Heart left ventricle (tissue), 13 donors: ENCODE results near the gene LRRC27.

Experiments
- POLR2A ChIP-seq, 2 donors: fragments of 450-650 bp; IDR thresholded peaks; one replicate each; pipeline ENCODE4 v1.6.1; 2017; ENCODE audit warnings: antibody characterized with exemption in 2 of 2, mild to moderate bottlenecking in 2 of 2, moderate library complexity in 2 of 2
- TF ChIP-seq, protein P1 (sequence below), 12 donors: fragments of 200-600 bp; sonication (generic) in 4 of 12; IDR thresholded peaks; one replicate each; pipeline versions ENCODE4 v1.5.0 to v1.8.0; 2018 to 2022; ENCODE audit warnings: antibody characterized with exemption in 12 of 12, mild to moderate bottlenecking in 5 of 12
- donor health status: ischemic (EF 13 %, LVEDD 7.1; RV severe dilation, severe dysfunction).
- donor health status: DM: no; HTN: yes; CAD: no.
- donor health status: DM: no; HTN: no; CAD: no.
- donor health status: ischemic (EF 25% LVEDD 6.9; RV normal size, moderate dysfunction).
- donor health status: ischemic (EF 25% LVEDD 5.7; RV mildly dilated, moderate dysfunction).
- donor health status: ischemic (EF 35%, LVEDD 5.7; RV mildly dilated, moderate dysfunction).
- donor health status: nonischemic (EF 11% LVEDD 7.7; RV severe dilation, severe dysfunction).
- donor health status: DM: yes; HTN: yes; CAD: no.
- donor health status: PGD.
- donor health status: ischemic (EF 29% LVEDD 5.4; RV normal size, mild dysfunction).
- donor health status: nonischemic (EF 23%, LVEDD 6.1; RV moderate dilation, normal function).

DNA sequence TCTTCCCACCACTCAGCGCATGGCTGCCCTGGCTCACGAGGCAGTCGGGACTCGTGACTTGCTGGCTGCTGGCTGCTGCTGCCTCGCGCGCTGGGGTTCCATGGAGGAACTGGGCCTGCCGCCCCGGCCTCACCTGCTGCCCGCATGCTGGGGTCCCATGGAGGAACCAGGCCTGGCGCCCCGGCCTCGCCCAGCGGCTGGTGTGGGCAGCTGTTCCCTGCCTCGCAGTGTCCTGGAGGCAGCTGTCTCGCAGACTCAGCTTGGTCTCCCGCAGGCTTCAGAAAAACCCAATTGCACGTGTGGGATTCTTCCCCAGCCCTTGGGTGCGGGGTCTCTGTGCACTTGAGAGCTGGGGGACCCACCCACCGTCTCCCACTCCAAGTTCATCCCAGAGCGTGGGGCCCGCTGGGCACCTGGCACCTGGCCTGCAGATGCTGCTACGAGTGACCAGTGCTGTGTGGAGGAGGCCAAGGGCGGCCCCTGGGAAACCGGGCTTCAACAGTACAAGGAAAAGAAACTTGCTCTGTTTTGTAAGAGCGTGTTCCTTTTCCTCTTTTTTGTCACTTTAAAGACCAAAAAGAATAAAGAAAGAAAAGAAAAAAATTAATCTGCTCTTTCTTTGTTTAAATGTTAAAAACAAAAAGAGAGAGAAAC, 85.4 kb downstream of the LRRC27 start:
- no peak for TF ChIP-seq POLR2A (IDR thresholded peaks at IDR 0.05)
- TF ChIP-seq, protein P1, sequence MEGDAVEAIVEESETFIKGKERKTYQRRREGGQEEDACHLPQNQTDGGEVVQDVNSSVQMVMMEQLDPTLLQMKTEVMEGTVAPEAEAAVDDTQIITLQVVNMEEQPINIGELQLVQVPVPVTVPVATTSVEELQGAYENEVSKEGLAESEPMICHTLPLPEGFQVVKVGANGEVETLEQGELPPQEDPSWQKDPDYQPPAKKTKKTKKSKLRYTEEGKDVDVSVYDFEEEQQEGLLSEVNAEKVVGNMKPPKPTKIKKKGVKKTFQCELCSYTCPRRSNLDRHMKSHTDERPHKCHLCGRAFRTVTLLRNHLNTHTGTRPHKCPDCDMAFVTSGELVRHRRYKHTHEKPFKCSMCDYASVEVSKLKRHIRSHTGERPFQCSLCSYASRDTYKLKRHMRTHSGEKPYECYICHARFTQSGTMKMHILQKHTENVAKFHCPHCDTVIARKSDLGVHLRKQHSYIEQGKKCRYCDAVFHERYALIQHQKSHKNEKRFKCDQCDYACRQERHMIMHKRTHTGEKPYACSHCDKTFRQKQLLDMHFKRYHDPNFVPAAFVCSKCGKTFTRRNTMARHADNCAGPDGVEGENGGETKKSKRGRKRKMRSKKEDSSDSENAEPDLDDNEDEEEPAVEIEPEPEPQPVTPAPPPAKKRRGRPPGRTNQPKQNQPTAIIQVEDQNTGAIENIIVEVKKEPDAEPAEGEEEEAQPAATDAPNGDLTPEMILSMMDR (IDR thresholded peaks at IDR 0.05): no peak
